Neural progenitor cell (in vitro differentiated cells): ENCODE data around the gene SLC38A9. TPM values are rescaled to one million over a fixed set of nuclear protein-coding genes. Genes with fewer than 3 reads are reported as not detected.

Experiments
- DNase-seq: peaks from one replicate; pipeline ENCODE4 v3.0.0-alpha.2; 2016; ENCODE audit warnings: low spot score
- H2AFZ ChIP-seq: fragments of 200-600 bp; sonication (generic); replicated peaks from 2 replicates; pipeline ENCODE4 v1.6.1; 2016; ENCODE audit warnings: antibody characterized with exemption
- H3F3A ChIP-seq: fragments of 200-600 bp; sonication (generic); 2 replicates; pipeline ENCODE4 v1.6.1; 2016; ENCODE audit warnings: antibody characterized with exemption, low read depth
- H3K27ac ChIP-seq: fragments of 200-600 bp; sonication (generic); 2 replicates; pipeline ENCODE4 v1.5.1; 2016; ENCODE audit warnings: mild to moderate bottlenecking
- H3K27me3 ChIP-seq: fragments of 200-600 bp; sonication (generic); 2 replicates; pipeline ENCODE4 v1.6.1; 2016; ENCODE audit warnings: mild to moderate bottlenecking, moderate library complexity
- H3K36me3 ChIP-seq: fragments of 200-600 bp; sonication (generic); 2 replicates; pipeline ENCODE4 v1.5.1; 2016
- H3K4me1 ChIP-seq: fragments of 200-600 bp; sonication (generic); 2 replicates; pipeline ENCODE4 v1.6.1; 2016; ENCODE audit warnings: mixed run types
- H3K4me2 ChIP-seq: fragments of 200-600 bp; sonication (generic); 2 replicates; pipeline ENCODE4 v1.6.1; 2016
- H3K4me3 ChIP-seq: fragments of 200-600 bp; sonication (generic); 2 replicates; pipeline ENCODE4 v1.5.1; 2016
- H3K79me2 ChIP-seq: fragments of 200-600 bp; sonication (generic); 2 replicates; pipeline ENCODE4 v1.6.1; 2016; ENCODE audit warnings: low read depth
- H3K9ac ChIP-seq: fragments of 200-600 bp; sonication (generic); 2 replicates; pipeline ENCODE4 v1.6.1; 2016
- H3K9me3 ChIP-seq: fragments of 200-600 bp; sonication (generic); 2 replicates; pipeline ENCODE4 v1.5.1; 2016; ENCODE audit warnings: low read depth
- H4K20me1 ChIP-seq: fragments of 200-600 bp; sonication (generic); 2 replicates; pipeline ENCODE4 v1.6.1; 2016; ENCODE audit warnings: low read depth
- H3K27ac Mint-ChIP-seq: 3 replicates; pipeline ENCODE4 v1.8.0; 2021; ENCODE audit warnings: mixed read lengths
- H3K27me3 Mint-ChIP-seq: 2 replicates; pipeline ENCODE4 v1.8.0; 2022; ENCODE audit warnings: low read depth, mild to moderate bottlenecking, inconsistent platforms, moderate library complexity, mixed read lengths; ENCODE audit not compliant: insufficient read depth
- H3K36me3 Mint-ChIP-seq: 3 replicates; pipeline ENCODE4 v1.8.0; 2021; ENCODE audit warnings: mixed read lengths
- H3K4me1 Mint-ChIP-seq: 3 replicates; pipeline ENCODE4 v1.8.0; 2021; ENCODE audit warnings: mixed read lengths
- H3K4me3 Mint-ChIP-seq: 3 replicates; pipeline ENCODE4 v1.8.0; 2021; ENCODE audit warnings: mild to moderate bottlenecking, moderate library complexity, mixed read lengths
- H3K9me3 Mint-ChIP-seq: 3 replicates; pipeline ENCODE4 v1.8.0; 2020; ENCODE audit warnings: mixed read lengths
- EZH2 ChIP-seq: fragments of 200-600 bp; sonication (generic); IDR thresholded peaks from 2 replicates; pipeline ENCODE4 v1.6.1; 2017; ENCODE audit warnings: antibody characterized with exemption, mild to moderate bottlenecking, moderate library complexity
- EZH2phosphoT487 ChIP-seq: fragments of 200-600 bp; sonication (generic); IDR thresholded peaks from 2 replicates; pipeline ENCODE4 v1.6.1; 2017; ENCODE audit warnings: antibody characterized with exemption
- total RNA-seq: library from RNA; depleted of rRNA; stranded (reverse); fragments of >200 nt; gene quantifications from 2 replicates; pipeline ENCODE4 v1.2.3, GENCODE V29; 2015; ENCODE audit warnings: low replicate concordance
- TF ChIP-seq, protein P1 (sequence below): fragments of 200-600 bp; sonication (generic); IDR thresholded peaks from 2 replicates; pipeline ENCODE4 v1.5.1; 2017; ENCODE audit warnings: antibody characterized with exemption, mild to moderate bottlenecking

Gene SLC38A9
- total RNA-seq, 1 donor from 2014 or later = 57.7 TPM

GRCh38 chr5:55714339-55714738, 2.2 kb upstream of the SLC38A9 start:
- no peak overlapping the region for H3K9ac ChIP-seq
- peaks cover 5% of the 10 kb centered on the region for H3K4me1 ChIP-seq
- no peak overlapping the region for H3K27ac Mint-ChIP-seq
- H3K4me3 Mint-ChIP-seq = no peak overlapping the region
- no peaks in the 10 kb centered on the region for H4K20me1 ChIP-seq
- H3K79me2 ChIP-seq = peaks cover 14% of the 10 kb centered on the region
- no peaks in the 10 kb centered on the region for H3F3A ChIP-seq
- no peak overlapping the region for H3K4me3 ChIP-seq
- no peak for TF ChIP-seq EZH2phosphoT487
- no peak for TF ChIP-seq EZH2
- TF ChIP-seq, protein P1, sequence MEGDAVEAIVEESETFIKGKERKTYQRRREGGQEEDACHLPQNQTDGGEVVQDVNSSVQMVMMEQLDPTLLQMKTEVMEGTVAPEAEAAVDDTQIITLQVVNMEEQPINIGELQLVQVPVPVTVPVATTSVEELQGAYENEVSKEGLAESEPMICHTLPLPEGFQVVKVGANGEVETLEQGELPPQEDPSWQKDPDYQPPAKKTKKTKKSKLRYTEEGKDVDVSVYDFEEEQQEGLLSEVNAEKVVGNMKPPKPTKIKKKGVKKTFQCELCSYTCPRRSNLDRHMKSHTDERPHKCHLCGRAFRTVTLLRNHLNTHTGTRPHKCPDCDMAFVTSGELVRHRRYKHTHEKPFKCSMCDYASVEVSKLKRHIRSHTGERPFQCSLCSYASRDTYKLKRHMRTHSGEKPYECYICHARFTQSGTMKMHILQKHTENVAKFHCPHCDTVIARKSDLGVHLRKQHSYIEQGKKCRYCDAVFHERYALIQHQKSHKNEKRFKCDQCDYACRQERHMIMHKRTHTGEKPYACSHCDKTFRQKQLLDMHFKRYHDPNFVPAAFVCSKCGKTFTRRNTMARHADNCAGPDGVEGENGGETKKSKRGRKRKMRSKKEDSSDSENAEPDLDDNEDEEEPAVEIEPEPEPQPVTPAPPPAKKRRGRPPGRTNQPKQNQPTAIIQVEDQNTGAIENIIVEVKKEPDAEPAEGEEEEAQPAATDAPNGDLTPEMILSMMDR = no peak
- H3K9me3 ChIP-seq = no peaks in the 10 kb centered on the region
- H3K36me3 Mint-ChIP-seq = peaks cover 2% of the 10 kb centered on the region
- H3K27ac ChIP-seq = no peak overlapping the region
- peaks cover 8% of the 10 kb centered on the region for H3K27me3 Mint-ChIP-seq
- peaks cover 16% of the 10 kb centered on the region for H3K4me1 Mint-ChIP-seq
- no peak overlapping the region for H3K4me2 ChIP-seq
- no peak for DNase-seq
- peaks cover 19% of the 10 kb centered on the region for H3K9me3 Mint-ChIP-seq
- no peak overlapping the region for H2AFZ ChIP-seq
- H3K36me3 ChIP-seq = no peaks in the 10 kb centered on the region
- H3K27me3 ChIP-seq = no peaks in the 10 kb centered on the region

DNA sequence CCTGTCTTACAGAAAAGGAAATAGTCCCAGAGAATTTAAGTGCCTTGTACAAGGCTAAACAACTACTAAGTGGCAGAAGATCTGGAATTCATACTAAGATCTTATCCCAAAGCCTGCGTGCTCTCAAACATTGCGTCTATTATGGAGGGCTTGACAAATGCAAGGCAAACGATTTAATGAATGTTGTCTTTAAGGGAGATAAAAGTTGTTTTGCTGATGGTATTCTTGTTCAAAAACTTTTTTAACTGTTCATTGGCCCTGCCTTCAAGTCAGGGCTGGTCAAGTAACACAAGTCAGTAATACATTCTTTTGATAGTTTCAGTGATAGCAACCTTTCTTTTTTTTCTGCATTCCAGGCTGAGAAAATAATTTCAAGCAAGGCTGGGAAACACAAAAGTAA, 1.7 kb upstream of the SLC38A9 start:
- H3K4me3 Mint-ChIP-seq = peak overlapping the region; percentile 3
- Histone ChIP-seq H3K27ac (no peak overlapping the region), H3K4me2 (no peak overlapping the region), H3K27me3 (no peaks in the 10 kb centered on the region), H2AFZ (no peak overlapping the region), H3K36me3 (no peaks in the 10 kb centered on the region), H3K79me2 (peaks cover 15% of the 10 kb centered on the region), H3K4me3 (no peak overlapping the region), H3K9ac (no peak overlapping the region), H4K20me1 (no peaks in the 10 kb centered on the region), H3K4me1 (peaks cover 5% of the 10 kb centered on the region), H3K9me3 (no peaks in the 10 kb centered on the region), H3F3A (no peaks in the 10 kb centered on the region)
- H3K4me1 Mint-ChIP-seq = peaks cover 16% of the 10 kb centered on the region
- H3K36me3 Mint-ChIP-seq = peaks cover 2% of the 10 kb centered on the region
- H3K27ac Mint-ChIP-seq = no peak overlapping the region
- peaks cover 8% of the 10 kb centered on the region for H3K27me3 Mint-ChIP-seq
- no peak for DNase-seq
- H3K9me3 Mint-ChIP-seq = peaks cover 16% of the 10 kb centered on the region
- TF ChIP-seq EZH2phosphoT487 (no peak), EZH2 (no peak)
- TF ChIP-seq, protein P1 = no peak

- H3K27ac ChIP-seq = no peak overlapping the region
- H3K4me3 Mint-ChIP-seq = peak overlapping the region; percentile 100
- no peaks in the 10 kb centered on the region for H3K9me3 ChIP-seq
These were observed 559 bp downstream of the SLC38A9 start for GRCh38 chr5:55711507-55712022.

More at GRCh38 chr5:55711507-55712022, 559 bp downstream of the SLC38A9 start:
- Mint-ChIP-seq H3K9me3 (peaks cover 7% of the 10 kb centered on the region), H3K27ac (peak overlapping the region; percentile 97), H3K4me1 (peaks cover 16% of the 10 kb centered on the region), H3K27me3 (peaks cover 5% of the 10 kb centered on the region), H3K36me3 (no peaks in the 10 kb centered on the region)
- no peaks in the 10 kb centered on the region for H3K27me3 ChIP-seq
- H3F3A ChIP-seq = no peaks in the 10 kb centered on the region
- peak overlapping the region; percentile 92 for H3K4me2 ChIP-seq
- peaks cover 34% of the 10 kb centered on the region for H3K79me2 ChIP-seq
- H3K4me1 ChIP-seq = peaks cover 5% of the 10 kb centered on the region
- H3K4me3 ChIP-seq = peak overlapping the region; percentile 94
- peak overlapping the region; percentile 61 for H3K9ac ChIP-seq
- no peak for DNase-seq
- H4K20me1 ChIP-seq = no peaks in the 10 kb centered on the region
- TF ChIP-seq, protein P1 = no peak
- no peak for TF ChIP-seq EZH2phosphoT487
- no peak for TF ChIP-seq EZH2
- peak overlapping the region; percentile 96 for H2AFZ ChIP-seq
- H3K36me3 ChIP-seq = no peaks in the 10 kb centered on the region
